ENCODE results near the gene SHC1.

DNA sequence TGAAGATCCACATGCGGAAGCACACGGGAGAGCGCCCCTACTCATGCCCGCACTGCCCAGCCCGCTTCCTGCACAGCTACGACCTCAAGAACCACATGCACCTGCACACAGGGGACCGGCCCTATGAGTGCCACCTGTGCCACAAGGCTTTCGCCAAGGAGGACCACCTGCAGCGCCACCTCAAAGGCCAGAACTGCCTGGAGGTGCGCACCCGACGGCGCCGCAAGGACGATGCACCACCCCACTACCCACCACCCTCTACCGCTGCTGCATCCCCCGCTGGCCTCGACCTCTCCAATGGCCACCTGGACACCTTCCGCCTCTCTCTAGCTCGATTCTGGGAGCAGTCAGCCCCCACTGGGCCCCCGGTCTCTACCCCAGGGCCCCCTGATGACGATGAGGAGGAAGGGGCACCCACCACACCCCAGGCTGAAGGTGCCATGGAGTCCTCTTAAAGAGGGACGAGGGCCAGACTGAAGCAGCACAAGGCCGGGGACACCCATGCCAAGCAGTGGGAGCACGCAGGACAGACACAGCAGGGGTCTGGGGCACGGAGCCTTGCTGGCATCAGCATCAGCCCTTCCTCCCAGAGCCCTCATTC lies 45.8 kb upstream of the SHC1 start:
- TF ChIP-seq GATA2 (IDR thresholded peaks at IDR 0.05; ENCODE audit: low read depth, low read length) (no peak), GATA3 (IDR thresholded peaks at IDR 0.05; ENCODE audit: low read depth, low read length) (no peak)

Data from SH-SY5Y (cell line).